ENCODE measurements around the gene COBL.

GRCh38 chr7:51135576-51135975 is 181.0 kb downstream of the COBL start:
- TF ChIP-seq, protein P1, sequence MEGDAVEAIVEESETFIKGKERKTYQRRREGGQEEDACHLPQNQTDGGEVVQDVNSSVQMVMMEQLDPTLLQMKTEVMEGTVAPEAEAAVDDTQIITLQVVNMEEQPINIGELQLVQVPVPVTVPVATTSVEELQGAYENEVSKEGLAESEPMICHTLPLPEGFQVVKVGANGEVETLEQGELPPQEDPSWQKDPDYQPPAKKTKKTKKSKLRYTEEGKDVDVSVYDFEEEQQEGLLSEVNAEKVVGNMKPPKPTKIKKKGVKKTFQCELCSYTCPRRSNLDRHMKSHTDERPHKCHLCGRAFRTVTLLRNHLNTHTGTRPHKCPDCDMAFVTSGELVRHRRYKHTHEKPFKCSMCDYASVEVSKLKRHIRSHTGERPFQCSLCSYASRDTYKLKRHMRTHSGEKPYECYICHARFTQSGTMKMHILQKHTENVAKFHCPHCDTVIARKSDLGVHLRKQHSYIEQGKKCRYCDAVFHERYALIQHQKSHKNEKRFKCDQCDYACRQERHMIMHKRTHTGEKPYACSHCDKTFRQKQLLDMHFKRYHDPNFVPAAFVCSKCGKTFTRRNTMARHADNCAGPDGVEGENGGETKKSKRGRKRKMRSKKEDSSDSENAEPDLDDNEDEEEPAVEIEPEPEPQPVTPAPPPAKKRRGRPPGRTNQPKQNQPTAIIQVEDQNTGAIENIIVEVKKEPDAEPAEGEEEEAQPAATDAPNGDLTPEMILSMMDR (IDR thresholded peaks at IDR 0.05): no peak
- TF ChIP-seq POLR2A (IDR thresholded peaks at IDR 0.05): no peak
